Activated CD4-positive, alpha-beta T cell treated with anti-CD3 and anti-CD28 coated beads, Interleukin-2, amount 50 U/mL, for 1 hour (primary cell): ENCODE data around the gene MAPK9.
"Not testable (repeated sequence)": the region's sequence is repeated elsewhere in the genome, so short reads cannot be mapped to it uniquely, and the experiment has no call there.

Experiments
- DNase-seq: peaks from one replicate; pipeline ENCODE4 v3.0.0-alpha.2; 2020

Gene MAPK9

GRCh38 chr5:180324601-180324950 is 32.7 kb upstream of the MAPK9 start:
- DNase-seq = no peak

GRCh38 chr5:180323941-180324600 is 32.2 kb upstream of the MAPK9 start:
- DNase-seq = no peak

GRCh38 chr5:180323160-180323559 is 31.3 kb upstream of the MAPK9 start:
- no peak for DNase-seq

- DNase-seq = no peak
These were observed 26.7 kb upstream of the MAPK9 start for GRCh38 chr5:180318456-180319089.

- DNase-seq = no peak
These were observed 24.7 kb upstream of the MAPK9 start for GRCh38 chr5:180316586-180316985.

- DNase-seq = peak; percentile 77
These were observed 23.9 kb upstream of the MAPK9 start for GRCh38 chr5:180315762-180316212.

GRCh38 chr5:180313677-180314505 is 22.0 kb upstream of the MAPK9 start:
- DNase-seq = peak; percentile 26

GRCh38 chr5:180311216-180311615 is 19.3 kb upstream of the MAPK9 start:
- no peak for DNase-seq

GRCh38 chr5:180306796-180307195 is 14.9 kb upstream of the MAPK9 start:
- no peak for DNase-seq

- DNase-seq = no peak
These were observed 13.6 kb upstream of the MAPK9 start for GRCh38 chr5:180305481-180305880.

- no peak for DNase-seq
These were observed 12.8 kb upstream of the MAPK9 start for GRCh38 chr5:180304431-180305375.

GRCh38 chr5:180304016-180304292 is 12.1 kb upstream of the MAPK9 start:
- DNase-seq = no peak

- DNase-seq = no peak
These were observed 11.5 kb upstream of the MAPK9 start for GRCh38 chr5:180303226-180304015.

- DNase-seq = no peak
These were observed 10.4 kb upstream of the MAPK9 start for GRCh38 chr5:180302256-180302655.

- DNase-seq = no peak
These were observed 9.4 kb upstream of the MAPK9 start for GRCh38 chr5:180301253-180301652.

- DNase-seq = no peak
These were observed 7.6 kb upstream of the MAPK9 start for GRCh38 chr5:180299526-180299925.

GRCh38 chr5:180299014-180299413 is 7.1 kb upstream of the MAPK9 start:
- not testable (repeated sequence) for DNase-seq

GRCh38 chr5:180297587-180298282 is 5.9 kb upstream of the MAPK9 start:
- no peak for DNase-seq

GRCh38 chr5:180296771-180297170 is 4.9 kb upstream of the MAPK9 start:
- no peak for DNase-seq

- no peak for DNase-seq
These were observed 3.2 kb upstream of the MAPK9 start for GRCh38 chr5:180294913-180295555.

- DNase-seq = no peak
These were observed 2.5 kb upstream of the MAPK9 start for GRCh38 chr5:180294411-180294810.
